T-helper 2 cell (primary cell): Measurements from ENCODE around the gene MET.
"Not testable (repeated sequence)": the region's sequence is repeated elsewhere in the genome, so short reads cannot be mapped to it uniquely, and the experiment has no call there.

ENCODE experiments used
- DNase-seq, 5 experiments: peaks; one replicate each; pipeline versions ENCODE4 v3.0.0 to v3.0.0-alpha.2; 2012 to 2022

MET gene

DNA sequence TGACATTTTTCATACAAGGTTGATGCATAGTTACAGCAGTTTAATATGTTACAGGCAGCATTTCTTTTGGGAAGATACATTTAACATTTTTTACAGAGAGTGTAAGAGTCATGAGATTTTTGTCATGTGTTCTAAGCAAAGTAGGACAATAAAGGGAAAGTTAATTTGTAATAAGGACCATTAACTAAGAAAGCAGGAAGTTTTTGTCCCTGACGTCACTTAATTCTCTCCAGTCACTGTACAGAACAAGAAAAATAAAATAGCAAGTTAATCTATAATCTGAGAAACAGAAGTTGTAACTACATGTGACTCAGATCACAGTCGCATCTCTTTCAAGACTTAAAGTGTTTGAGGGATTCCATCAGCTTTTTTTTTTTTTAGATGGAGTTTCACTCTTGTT is 140.9 kb downstream of the MET start:
- no peak for DNase-seq

DNA sequence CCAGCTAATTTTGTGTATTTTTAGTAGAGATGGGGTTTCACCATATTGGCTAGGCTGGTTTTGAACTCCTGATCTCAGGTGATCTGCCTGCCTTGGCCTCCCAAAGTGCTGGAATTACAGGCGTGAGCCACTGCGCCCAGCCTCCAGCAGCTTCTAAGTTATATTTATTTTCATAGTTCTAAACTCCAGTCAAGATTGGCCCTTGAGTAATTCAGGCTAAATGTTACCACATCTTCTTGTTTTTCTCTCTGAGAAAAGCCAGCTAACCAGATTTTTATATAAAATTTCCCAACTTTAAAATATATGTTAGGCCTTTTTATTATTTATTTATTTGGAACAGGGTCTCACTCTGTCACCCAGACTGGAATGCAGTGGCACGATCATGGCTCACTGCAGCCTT is 141.4 kb downstream of the MET start:
- not testable (repeated sequence) for DNase-seq

DNA sequence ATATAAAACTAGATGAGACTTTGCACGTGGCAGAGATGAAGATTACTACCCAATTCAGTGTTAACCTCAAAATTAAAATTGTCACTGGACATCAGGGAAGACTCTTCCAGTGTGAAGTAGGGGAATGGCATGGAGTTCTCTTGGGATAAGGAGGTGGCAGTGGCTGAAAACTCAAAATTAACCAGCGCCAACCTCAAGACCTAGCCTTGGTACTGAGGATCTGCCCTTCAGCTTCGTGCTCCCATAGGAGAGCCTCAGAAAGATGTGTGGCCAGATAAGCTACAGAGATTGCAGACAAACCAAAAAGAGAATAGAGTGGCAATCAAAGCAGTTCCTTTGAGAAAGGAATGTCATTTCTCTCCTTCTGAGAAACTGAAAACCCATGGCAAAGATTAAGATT is 143.0 kb downstream of the MET start:
- no peak for DNase-seq

DNA sequence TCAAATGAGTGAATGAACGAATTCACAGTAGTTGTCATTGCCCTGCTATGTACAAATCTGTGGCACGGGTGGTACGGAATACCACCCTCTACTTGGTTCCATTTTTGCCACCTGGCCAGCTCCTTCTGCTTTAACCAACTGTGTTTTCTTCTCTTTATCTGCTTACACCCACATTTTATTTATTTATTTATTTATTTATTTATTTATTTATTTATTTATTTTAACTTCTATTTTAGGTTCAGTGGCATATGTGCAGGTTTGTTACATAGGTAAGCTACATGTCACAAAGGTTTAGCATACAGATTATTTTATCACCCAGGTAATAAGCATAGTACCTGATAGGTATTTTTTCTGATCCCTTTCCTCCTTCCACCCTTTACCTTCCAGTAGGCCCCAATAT is 148.2 kb downstream of the MET start:
- no peak for DNase-seq

DNA sequence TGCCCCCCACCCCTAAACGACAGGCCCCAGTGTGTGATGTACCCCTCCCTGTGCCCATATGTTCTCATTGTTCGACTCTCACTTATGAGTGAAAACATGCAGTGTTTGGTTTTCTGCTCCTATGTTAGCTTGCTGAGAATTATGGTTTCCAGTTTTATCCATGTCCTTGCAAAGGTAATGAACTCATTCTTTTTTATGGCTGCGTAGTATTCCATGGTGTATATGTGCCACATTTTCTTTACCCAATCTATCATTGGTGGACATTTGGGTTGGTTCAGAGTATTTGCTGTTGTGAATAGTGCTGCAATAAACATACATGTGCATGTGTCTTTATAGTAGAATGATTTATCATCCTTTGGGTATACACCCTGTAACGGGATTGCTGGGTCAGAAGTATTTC is 149.7 kb downstream of the MET start:
- DNase-seq: not testable (repeated sequence)

DNA sequence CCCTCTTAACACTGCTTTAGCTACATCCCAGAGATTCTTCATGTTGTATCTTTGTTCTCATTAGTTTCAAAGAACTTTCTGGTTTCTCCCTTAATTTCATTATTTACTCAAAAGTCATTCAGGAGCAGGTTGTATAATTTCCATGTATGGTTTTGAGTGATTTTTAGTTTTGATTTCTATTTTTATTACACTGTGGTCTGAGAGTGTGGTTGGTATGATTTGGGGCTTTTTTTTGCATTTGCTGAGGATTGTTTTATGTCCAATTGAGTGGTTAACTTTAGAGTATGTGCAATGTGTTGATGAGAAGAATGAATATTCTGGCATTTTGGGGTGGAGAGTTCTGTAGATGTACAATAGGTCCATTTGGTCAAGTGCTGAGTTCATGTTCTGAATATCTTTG is 152.5 kb downstream of the MET start:
- no peak for DNase-seq

DNA sequence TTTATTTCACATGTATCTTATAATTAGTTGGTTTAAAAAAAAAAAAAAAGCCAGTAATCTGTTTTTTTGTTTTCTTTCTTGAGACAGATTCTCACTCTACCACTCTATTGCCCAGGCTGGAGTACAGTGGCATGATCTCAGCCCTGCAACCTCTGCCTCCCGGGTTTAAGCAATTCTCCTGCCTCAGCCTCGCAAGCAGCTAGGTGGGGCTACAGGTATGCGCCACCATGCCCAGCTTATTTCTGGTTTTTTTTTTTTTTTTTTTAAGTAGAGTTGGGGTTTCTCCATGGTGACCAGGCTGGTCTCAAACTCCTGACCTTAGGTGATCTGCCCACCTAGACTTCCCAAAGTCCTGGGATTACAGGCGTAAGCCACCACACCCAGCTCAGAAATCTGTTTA is 156.3 kb downstream of the MET start:
- no peak for DNase-seq

DNA sequence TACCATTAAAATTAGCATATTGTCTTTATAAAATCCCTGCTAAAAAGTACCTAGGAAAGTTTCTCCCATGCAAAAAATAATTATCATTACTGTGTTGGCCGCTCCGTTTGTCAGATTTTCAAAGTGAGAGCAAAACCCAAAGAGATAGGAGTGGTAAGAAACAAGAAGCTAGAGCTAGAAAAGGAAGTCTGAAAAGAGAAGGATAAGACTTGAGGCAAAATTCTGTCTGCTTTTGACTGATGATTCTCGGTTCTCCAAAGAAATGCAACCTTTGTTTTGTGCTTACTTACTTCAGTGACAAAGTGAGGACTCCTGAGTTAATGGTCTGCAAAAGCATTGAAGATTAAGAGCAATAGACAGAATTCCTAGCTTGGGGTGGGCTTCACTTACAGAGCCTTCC is 157.0 kb downstream of the MET start:
- DNase-seq: no peak

DNA sequence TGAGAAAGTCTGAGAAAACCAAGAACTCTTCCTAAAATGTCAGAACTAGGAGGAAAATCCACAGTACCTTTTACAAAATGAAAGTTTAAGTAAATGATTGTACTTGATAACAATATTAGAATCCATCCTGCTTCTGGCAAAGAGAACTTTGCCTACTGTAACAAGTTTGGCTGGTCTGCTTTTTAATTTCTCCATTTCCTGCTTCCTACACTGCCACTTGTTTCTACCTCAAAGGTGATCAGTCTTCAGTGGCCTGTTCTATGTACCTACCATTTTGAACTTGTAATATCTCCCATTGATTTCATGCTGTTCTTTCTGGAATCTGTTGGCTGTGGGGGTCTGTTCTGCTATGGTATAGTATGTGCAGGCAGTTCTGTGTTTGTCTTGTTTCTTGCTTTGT is 157.5 kb downstream of the MET start:
- DNase-seq: no peak

DNA sequence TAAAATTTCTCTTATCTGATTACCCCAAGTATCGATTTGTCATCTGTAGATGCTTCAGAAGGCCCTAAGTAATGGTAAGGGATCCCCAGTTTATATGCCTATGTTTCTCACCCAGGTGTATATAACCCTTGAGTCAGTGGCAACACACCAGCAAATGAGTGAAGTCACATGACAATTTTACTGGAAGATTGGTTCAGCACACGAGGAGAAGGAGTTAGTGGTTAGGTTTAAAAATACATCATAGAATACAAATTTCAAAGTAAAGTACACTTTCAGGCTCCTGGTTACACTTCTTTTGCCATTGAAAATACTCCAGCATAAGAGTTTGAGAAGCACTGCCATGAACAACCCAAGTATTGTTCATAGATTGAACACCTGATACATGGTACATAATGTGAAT is 160.7 kb downstream of the MET start:
- no peak for DNase-seq

DNA sequence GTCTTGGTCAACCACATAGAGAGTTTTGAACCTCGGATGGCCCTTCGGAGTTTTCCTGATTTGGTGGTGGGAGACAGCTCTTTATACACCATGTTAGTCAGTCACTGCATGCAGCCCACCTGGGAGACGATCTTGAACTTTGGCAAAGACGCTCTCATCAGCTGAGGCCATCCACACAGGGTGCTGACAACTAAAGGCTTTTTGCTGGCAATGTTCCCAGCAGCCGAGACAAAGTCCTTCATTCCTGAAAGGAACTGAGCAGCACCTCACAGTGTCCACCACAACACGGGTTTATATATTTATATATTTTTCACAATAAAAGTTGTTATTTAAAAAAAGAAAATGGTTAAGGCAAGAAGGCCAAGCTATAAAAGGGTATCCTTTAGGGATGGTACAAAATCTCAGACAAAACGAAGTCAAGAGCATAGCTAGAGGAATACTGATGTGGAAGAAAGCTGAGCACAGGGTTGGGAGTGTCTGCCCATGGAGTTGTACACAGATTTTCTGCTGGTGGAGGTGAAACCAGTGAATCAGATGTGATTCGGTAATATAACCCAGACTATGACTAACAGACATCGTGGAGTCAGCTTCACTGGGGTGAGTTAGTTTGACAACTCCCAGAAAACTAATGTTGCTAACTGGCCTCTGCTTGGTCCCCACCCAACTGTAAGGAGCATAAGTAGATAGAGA is 163.0 kb downstream of the MET start:
- no peak for DNase-seq

DNA sequence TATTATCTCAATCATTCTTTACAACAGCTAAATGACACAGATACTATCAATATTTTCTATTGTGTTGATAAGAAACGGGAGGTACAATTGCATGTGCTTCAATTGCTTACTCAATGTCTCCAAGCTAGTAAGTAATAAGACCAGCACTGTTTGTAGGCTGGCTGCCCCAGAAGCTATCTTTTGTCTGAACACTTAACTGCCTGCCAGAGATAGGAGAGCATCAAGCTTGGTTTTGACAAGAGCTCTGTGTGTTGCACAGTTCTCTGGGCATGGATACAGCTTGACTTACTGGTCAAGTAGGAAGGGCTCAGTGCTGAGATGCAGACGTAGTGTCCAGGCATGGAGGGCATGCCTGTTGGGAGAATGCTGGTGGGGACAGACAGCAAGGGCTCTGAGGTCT is 164.1 kb downstream of the MET start:
- DNase-seq: no peak

DNA sequence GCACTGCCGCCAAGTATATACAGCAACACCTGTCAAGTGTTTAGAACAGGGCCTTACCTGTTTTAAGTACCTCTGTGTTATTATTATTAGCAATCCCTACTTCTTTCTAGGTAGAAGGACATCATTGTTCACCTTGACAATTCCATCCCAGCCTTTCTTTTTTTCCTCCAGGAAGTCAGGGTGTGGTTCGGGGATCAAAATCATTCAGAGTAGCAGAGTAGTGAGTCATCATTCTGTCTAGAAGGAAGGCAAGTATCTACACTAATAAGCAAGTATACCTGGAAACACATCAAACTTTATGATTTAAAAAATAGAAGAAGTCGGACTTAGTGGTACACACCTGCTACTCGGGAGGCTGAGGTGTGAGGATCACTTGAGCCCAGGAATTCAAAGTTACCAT is 164.9 kb downstream of the MET start:
- DNase-seq: no peak

DNA sequence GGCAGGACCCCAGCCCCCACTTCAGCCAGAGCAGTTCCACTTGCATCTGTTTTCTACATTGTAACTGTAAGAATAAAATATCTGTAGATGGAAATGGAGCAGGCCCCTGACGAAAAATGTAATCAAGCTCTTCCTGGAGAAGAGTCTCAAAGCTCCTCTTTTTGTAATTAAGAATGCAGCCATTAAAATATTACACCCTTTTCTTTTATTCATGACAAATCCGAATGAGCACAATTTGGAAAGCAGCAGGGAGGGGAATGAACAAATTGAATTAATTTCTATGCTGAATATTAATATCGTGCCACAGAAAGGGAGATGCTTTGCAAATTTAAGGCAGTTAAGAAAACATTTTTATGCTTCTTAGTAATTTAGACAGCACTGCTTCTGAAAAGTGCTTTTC is 165.6 kb downstream of the MET start:
- DNase-seq: no peak

DNA sequence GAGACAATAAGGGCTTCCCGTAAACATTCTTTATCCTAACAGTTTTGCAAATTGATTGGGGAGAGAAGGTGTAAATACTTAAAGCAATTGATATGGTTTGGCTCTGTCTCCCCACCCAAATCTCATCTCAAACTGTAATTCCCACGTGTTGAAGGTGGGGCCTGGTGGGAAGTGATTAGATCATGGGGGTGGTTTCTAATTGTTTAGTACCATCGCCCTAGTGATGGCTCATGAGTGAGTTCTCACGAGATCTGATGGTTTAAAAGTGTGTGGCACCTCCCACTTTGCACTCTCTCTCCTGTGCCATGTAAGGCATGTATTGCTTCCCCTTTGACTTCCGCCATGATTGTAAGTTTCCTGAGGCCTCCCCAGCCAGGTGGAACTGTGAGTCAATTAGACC is 168.3 kb downstream of the MET start:
- DNase-seq: no peak

DNA sequence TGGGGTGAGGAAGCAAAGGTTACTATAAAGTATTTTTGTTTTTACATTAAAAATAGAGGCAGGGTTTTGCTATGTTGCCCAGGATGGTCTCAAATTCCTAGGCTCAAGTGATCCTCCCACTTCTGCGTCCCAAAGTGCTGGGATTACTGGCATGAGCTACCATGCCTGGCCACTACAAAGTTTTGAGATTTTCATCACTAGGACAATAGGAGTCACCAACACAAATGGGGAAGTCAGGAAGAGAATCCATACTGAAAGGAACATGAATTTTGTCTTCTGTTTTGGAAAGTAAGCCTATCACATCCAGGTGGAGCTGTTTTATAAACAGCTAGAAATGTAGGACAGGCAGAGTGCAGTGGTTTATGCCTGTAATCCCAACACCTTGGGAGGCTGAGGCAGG is 170.4 kb downstream of the MET start:
- no peak for DNase-seq

DNA sequence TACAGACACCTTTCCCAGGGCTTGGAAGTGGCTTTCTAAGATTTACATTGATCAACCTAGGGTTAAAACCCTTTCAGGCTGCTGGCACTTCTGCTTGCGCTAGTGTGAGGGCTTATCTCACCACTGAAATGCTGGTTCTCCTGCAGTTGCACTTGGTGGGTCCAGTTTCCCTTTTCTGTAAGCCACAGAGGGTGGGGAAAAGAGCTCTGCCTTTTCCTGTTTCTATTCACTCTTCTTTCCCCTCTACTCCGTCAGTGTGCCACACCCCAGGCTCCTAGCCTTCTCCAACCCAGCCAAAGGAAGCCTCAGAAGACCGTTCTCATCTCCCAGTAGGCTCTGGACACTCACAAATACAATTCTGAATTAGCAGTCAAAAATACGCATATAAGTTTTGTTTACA is 171.4 kb downstream of the MET start:
- no peak for DNase-seq
